GM18517 (cell line): Measurements from ENCODE around the gene RNF130.

Experiments used
- ATAC-seq: cut with Tn5 transposase; IDR thresholded peaks from one replicate; pipeline ENCODE4 v1.9.1; 2021; ENCODE audit warnings: mild to moderate bottlenecking, moderate library complexity; ENCODE audit not compliant: unreplicated experiment

Gene RNF130

DNA sequence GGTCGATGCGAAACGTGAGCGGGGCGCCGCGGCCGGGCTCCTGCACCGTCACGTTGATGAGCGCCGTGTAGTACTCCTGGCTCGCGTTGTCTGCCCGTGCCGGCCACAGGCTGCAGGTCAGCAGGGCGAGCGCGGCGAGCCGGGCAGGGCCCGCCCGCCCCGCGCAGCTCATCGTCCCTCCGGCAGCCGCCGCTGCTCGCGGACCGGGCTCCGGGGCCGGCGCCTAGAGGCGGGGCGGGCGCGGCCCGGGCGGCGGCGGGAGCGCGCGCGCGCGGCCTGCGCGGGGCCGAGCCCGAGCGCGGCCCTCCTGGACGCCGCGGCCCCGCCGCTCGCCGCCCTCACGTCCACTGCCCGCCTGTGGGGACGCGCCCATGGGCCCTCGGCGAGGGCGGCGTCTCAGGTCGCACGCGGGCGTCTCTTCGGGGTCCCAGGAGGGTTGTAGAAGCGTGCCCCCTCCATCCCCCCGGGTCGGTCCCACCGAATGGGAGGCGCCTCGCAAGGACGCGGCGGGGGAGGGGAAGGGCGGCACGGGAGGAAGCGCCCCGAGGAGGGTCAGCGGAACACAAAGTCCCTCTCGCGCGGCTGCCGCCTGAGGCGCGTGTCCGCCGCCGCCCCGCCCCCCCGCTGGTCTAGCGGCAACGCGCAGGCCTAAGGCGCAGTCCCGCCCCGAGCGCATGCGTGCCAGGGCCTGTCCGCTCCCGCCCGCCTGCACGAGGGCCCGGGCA, at the start of gene RNF130:
RNF130 (minus strand) TSS at position 229 of the 725 bp plus-strand sequence; CDS start at position 172, 57 bp downstream.
- ATAC-seq: no peak

- ATAC-seq: no peak
Measured at GRCh38 chr5:180120237-180121101, 48.9 kb upstream of the RNF130 start.

DNA sequence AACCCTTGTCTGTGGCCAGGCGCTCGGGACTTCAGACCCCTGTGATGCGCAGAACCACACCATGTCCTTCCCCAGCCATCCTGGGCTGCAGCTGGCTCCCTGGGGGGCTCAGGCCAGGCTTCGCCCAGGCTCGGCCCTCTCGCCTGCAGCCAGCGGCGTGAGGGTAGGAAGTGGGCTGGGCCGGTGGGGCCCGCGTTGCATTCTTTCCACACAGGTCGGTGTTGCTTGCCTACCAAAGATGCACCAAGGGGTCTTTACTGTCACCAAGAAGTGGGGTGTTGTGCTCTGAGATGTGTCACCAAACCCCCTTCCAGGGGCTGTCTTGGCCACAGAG, 48.3 kb upstream of the RNF130 start:
- no peak for ATAC-seq

DNA sequence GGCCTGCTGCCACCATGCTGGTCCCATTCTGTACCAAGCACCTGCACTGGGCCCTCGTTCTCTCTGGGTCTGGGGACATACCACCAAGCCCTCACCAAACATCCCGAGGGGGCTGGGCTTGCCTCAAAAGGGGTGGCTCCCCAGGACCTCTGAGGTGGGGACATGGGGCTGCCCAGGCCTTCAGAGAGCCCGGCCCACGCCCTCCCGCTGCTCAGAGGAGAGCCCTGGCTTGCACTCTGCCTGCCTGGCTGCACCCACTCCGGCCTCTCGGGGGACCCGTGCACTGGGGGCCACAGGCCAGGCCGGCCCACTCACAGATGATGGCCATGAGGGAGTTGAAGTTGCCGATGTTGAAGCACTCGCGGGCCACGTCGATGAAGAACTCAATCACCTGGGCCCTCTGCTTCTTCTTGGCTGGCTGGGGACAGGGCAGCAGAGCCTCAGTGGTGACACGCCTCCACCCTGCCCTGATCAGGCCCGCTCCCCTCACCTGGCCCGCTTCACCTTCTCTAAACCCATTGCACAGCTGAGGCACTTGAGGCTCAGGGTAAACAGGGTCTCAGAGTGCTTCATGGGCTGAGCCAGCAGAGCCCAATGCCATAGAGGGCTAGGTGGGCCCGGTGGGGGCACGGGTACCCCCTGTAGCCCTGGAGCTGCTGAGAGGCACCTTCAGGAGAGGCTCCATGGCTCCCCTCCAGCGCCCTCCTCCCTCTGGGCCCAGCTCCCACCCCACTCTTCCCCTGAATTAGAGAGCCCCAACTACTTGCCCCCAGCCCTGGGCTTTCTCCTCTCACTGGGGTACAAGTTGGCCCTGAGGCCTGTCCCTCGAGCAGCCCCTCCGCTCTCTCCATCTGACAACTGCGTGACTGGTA, 47.7 kb upstream of the RNF130 start:
- no peak for ATAC-seq

DNA sequence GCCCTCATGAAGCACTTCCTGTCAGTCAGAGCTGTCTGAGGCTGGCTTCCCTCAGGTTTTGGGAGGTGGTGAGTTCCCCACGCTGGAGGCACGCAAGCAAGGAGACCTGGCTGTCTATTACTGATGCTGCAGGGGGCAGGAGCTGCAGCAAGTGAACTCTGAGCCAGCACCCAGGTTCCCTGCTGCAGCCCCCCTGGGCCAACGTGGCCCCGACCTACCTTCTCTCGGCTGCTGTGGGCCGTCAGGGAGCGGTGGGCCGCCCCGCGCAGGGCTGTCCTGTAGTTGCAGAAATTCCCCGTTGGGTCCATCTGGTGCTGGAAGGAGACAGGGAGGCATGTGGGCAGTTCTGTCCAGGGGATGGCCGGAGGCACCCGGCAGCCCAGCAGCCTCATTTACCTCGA, 46.8 kb upstream of the RNF130 start:
- no peak for ATAC-seq

GRCh38 chr5:180117000-180117725, 45.6 kb upstream of the RNF130 start:
- no peak for ATAC-seq

GRCh38 chr5:180116077-180116999, 44.8 kb upstream of the RNF130 start:
- ATAC-seq: no peak

GRCh38 chr5:180115326-180116076, 43.9 kb upstream of the RNF130 start:
- ATAC-seq: no peak

GRCh38 chr5:180114304-180115003, 42.9 kb upstream of the RNF130 start:
- no peak for ATAC-seq

- no peak for ATAC-seq
Measured at GRCh38 chr5:180113660-180114303, 42.2 kb upstream of the RNF130 start.

- no peak for ATAC-seq
Measured at GRCh38 chr5:180112181-180112861, 40.8 kb upstream of the RNF130 start.

GRCh38 chr5:180111273-180112002, 39.9 kb upstream of the RNF130 start:
- no peak for ATAC-seq

DNA sequence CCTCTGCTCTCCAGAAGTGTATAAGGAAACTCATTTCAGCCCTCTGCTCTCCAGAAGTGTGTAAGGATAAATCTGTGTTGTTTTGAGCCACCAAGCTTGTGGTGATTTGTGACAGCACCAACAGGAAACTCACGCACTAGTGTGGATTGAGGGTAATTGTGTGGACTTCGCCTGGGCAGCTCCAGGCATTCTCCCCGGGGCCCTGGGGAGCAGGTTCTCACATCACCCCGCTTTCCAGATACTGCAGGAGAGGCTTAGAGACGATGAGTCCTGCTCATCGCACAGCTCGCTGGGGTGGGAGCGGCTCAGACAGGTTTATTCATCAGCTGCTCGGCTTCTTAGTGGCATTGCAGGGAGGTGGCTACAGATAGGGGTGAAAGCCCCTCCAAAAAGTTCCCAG, 38.4 kb upstream of the RNF130 start:
- no peak for ATAC-seq

GRCh38 chr5:180107005-180107404, 35.4 kb upstream of the RNF130 start:
- ATAC-seq: no peak

- no peak for ATAC-seq
Measured at GRCh38 chr5:180105827-180106312, 34.3 kb upstream of the RNF130 start.

GRCh38 chr5:180104168-180104530, 32.6 kb upstream of the RNF130 start:
- ATAC-seq: no peak
